Urinary bladder (tissue), 4 donors: ENCODE results near the gene EP400. TPM values are rescaled to one million over a fixed set of nuclear protein-coding genes. Genes with fewer than 3 reads are reported as not detected.

Experiments
- DNase-seq: peaks from one replicate; pipeline ENCODE4 v3.0.0-alpha.2; 2015; ENCODE audit errors: extremely low spot score
- H3K27ac ChIP-seq: one replicate; pipeline ENCODE4 v1.5.1; 2013; ENCODE audit warnings: low read depth, mild to moderate bottlenecking, moderate library complexity
- H3K36me3 ChIP-seq: one replicate; pipeline ENCODE4 v1.6.1; 2013; ENCODE audit warnings: mild to moderate bottlenecking, moderate library complexity; ENCODE audit not compliant: insufficient read depth
- H3K4me1 ChIP-seq: one replicate; pipeline ENCODE4 v1.6.1; 2013; ENCODE audit warnings: mild to moderate bottlenecking, moderate library complexity; ENCODE audit not compliant: insufficient read depth
- H3K4me3 ChIP-seq: one replicate; pipeline ENCODE4 v1.5.1; 2013; ENCODE audit warnings: low read depth, low read length
- WGBS: extraction: QIAGEN DNeasy Blood & Tissue Kit; methylation state at CpG from one replicate; pipeline ENCODE4 v1.1.7; 2013; 5-methylcytosine and 5-hydroxymethylcytosine counted together
- polyA plus RNA-seq: library from polyadenylated mRNA; stranded (reverse); fragments of 200-250 nt; gene quantifications from one replicate; pipeline ENCODE4 v1.2.3, GENCODE V29; 2013
- total RNA-seq: library from RNA; depleted of rRNA; stranded (reverse); fragments of >200 nt; gene quantifications from one replicate; pipeline ENCODE4 v1.2.3, GENCODE V29; 2014
- donor health status: healthy with polysubstance abuse.
- donor health status: healthy.

The EP400 gene
- total and polyA plus RNA-seq, 2 donors: 17.9 to 20.1 TPM

DNA sequence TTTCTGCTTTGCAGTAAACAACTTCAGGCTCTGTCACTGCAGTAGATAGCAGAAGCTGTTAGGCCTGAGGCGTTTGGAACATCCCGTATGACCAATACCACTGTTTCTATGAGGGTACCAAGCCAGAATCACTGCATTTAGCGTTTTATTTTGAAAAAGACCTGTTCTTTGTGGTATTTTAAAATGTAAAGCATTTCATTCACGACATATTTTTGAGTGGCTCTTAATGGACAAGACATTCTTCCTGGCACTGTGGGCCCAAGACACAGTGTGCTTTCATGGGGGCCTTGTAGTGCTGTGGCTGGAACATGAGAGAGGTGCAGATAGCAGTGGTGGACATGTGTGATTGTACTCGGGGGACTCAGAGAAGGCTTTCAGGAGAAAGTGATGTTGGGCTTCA is 107.9 kb downstream of the EP400 start:
- DNase-seq: no peak
- Histone ChIP-seq H3K27ac (no peak overlapping the region), H3K4me1 (no peaks in the 10 kb centered on the region), H3K36me3 (no peaks in the 10 kb centered on the region), H3K4me3 (no peak overlapping the region)
- WGBS: 90% methylated on average over 5 of the region's 5 CpGs

DNA sequence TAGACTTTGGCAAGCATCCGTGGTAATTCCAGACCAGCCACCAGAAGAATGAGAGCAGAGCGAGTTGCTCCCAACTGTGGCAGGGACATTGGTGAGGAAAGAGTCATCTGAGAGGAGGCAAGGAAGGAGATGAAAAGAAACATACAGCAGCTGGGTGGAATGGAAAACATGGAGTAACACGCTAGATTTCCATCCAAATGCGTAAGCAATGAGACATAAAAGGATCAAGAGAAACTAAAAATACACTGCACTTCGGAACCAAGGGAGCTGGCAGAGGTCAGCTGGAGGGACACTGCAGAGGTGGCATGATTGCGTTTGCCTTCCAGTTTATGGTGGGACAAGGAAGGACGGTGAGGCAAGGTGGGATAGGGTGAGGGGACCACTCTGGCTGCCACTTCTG is 111.5 kb downstream of the EP400 start:
- Histone ChIP-seq H3K4me1 (no peaks in the 10 kb centered on the region), H3K4me3 (no peak overlapping the region), H3K27ac (no peak overlapping the region), H3K36me3 (peaks cover 2% of the 10 kb centered on the region)
- DNase-seq: no peak
- 86% methylated on average over 7 of the region's 7 CpGs for WGBS

DNA sequence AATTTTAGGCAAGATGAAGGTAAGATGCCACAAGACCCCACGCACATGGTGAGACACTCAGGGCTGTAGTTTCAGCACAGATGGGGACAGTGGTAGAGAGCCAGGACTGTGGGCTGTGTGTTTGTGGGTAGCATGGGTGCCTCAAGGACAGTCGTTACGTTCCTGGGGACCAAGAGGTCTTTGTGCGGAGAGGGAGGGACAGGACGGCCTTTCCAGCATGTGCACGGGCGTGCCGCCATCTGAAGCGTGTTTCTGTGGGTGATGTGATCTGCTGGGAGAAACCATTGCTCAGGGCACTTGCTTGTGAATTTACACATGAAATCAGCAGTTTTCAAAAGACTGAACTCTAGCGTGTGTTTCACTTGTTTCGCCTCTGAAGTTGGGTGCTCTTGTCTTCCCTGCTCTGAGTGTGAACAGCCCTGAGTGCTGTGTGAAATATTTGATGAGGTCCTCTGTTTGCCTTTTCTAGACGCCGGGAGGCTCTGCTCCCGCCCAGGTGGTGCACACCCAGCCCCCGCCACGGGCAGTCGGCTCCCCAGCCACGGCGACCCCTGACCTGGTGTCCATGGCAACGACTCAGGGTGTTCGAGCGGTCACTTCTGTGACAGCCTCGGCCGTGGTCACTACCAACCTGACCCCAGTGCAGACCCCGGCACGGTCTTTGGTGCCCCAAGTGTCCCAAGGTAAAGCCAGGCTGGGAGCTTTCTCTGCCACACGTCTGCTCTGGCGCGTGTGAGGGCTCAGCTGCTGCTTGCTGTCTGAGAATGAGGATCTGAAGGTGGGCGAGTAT is 112.1 kb downstream of the EP400 start:
- WGBS: 78% methylated on average over 30 of the region's 30 CpGs
- Histone ChIP-seq H3K4me1 (no peaks in the 10 kb centered on the region), H3K36me3 (peaks cover 2% of the 10 kb centered on the region), H3K4me3 (no peak overlapping the region), H3K27ac (no peak overlapping the region)
- DNase-seq: no peak

DNA sequence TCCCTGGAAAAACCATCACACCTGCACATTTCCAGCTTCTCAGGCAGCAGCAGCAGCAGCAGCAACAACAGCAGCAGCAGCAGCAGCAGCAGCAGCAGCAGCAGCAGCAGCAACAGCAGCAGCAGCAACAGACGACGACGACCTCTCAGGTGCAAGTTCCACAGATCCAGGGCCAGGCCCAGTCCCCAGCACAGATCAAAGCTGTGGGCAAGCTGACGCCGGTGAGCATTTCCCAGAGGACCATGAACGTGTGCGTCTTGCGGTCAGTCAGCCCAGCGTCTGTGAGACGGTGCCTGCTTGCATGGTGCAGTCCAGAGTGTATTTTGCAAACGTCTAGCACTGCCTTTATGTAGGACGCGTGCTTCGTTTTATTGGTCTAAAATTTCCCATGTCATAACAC is 112.7 kb downstream of the EP400 start:
- Histone ChIP-seq H3K4me1 (no peaks in the 10 kb centered on the region), H3K4me3 (no peak overlapping the region), H3K36me3 (peaks cover 2% of the 10 kb centered on the region), H3K27ac (no peak overlapping the region)
- WGBS: 84% methylated on average over 14 of the region's 14 CpGs
- no peak for DNase-seq

DNA sequence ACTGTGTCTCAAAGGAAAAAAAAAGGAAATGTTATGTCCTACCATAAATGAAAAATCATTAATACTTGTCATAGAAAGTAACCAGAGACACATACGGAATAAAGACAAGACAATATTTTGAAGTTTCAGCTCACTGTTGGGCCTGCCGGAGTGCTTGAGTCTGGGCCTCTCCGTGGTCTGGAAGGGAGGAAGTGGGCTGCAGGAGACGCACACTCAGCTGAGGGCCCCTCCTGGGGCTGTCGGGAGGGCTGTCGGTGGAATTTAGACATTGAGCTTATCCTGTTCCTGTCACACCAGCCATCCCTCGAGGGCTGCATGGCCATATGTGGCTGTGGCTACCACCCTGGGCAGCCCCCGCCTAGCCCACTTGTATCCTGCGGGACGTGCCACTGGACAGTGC is 113.7 kb downstream of the EP400 start:
- H3K36me3 ChIP-seq: peaks cover 2% of the 10 kb centered on the region

DNA sequence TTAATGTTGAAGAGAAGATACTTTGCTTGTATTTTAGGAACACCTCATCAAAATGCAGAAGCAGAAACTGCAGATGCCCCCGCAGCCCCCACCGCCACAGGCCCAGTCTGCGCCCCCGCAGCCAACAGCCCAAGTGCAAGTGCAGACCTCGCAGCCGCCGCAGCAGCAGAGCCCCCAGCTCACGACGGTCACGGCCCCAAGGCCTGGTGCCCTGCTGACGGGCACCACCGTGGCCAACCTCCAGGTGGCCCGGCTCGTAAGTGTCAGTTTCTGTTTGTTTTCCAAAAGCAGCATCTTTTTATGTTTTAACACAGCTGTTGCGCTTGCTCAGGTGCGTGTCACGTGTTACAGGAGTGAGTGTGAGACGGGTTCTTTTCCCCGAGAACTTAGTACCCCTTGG is 114.9 kb downstream of the EP400 start:
- WGBS: 94% methylated on average over 19 of the region's 19 CpGs
- peaks cover 5% of the 10 kb centered on the region for H3K36me3 ChIP-seq
- H3K4me1 ChIP-seq: no peaks in the 10 kb centered on the region
- H3K4me3 ChIP-seq: no peak overlapping the region
- no peak overlapping the region for H3K27ac ChIP-seq
- no peak for DNase-seq

More for the DNA sequence above, 113.7 kb downstream of the EP400 start:
- Histone ChIP-seq H3K4me1 (no peaks in the 10 kb centered on the region), H3K27ac (no peak overlapping the region), H3K4me3 (no peak overlapping the region)
- no peak for DNase-seq
- 79% methylated on average over 10 of the region's 10 CpGs for WGBS

DNA sequence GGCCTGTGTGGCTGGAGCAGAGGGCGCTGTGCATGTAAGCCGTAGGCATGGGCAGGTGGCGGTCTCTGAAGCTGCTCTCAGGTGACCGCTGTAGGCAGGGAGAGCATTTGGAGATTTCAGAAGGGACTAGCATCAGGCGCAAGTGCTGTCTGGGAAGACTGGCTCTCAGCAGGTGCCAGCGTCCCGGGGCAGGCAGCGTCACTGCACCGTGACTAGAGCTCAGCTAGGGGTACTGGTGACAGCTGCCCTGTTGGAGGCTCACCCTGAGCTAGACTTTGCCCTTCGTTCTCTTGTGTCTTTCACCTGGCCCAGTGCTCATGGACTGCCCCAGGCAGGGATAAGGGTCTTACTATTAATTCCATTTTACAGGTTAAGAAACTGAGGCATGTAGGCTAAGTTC is 115.5 kb downstream of the EP400 start:
- no peak overlapping the region for H3K4me3 ChIP-seq
- H3K4me1 ChIP-seq: no peaks in the 10 kb centered on the region
- WGBS: 98% methylated on average over 10 of the region's 10 CpGs
- DNase-seq: no peak
- no peak overlapping the region for H3K27ac ChIP-seq
- H3K36me3 ChIP-seq: peaks cover 5% of the 10 kb centered on the region

DNA sequence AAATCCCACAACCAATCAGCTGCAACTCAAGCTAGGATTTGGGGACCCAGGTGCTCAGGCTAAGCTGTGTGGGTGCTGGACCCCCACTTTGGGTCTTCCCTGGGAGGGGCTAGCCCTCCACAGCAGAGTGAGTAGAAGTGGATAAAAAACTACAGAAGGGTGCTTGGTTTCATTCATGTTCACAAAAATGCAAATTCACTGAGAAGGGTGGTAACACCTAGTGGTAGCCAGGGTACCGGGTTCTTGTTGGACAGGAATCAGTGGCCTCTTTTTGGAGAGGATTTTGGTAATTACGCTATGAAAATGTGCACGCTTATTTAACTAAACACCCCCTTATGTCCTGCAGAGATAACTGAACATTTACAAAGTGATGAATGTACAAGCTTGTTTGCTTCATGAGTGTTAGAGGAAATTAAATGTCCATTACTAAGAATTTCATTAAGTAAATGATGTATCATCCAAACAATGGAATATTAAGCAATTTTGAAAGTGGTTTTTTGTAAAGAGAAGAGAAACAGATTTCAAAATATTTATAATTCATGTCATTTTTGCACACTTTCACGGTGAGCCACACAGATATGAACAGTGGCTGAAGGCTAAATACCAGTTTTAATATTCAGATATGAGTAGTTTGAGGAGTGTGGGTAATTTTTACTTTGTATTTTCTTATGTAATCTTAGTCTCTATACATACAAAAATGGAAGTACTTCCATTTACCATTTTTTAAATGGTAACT is 116.0 kb downstream of the EP400 start:
- Histone ChIP-seq H3K4me1 (no peaks in the 10 kb centered on the region), H3K4me3 (no peak overlapping the region), H3K27ac (no peak overlapping the region), H3K36me3 (peaks cover 5% of the 10 kb centered on the region)
- WGBS: 78% methylated on average over 4 of the region's 4 CpGs
- no peak for DNase-seq

DNA sequence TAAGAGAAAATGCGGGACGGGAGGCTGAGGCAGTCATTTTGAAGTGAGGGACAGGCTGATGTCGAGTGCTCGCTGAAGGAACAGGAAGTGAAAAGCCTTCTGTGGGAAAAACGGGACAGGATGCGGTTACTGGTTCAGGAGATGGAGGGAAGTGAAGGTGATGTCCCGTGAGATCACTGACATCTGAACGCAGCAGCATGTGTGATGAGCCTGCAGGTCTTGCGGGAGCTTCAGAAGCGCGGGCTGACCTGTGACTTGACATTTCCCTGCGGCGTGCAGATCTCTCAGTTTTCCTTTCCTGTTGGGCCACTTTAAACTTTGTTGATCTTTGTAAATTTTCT is 116.6 kb downstream of the EP400 start:
- 76% methylated on average over 13 of the region's 13 CpGs for WGBS
- no peak overlapping the region for H3K4me3 ChIP-seq
- no peak for DNase-seq
- peaks cover 5% of the 10 kb centered on the region for H3K36me3 ChIP-seq
- no peak overlapping the region for H3K27ac ChIP-seq
- no peaks in the 10 kb centered on the region for H3K4me1 ChIP-seq

DNA sequence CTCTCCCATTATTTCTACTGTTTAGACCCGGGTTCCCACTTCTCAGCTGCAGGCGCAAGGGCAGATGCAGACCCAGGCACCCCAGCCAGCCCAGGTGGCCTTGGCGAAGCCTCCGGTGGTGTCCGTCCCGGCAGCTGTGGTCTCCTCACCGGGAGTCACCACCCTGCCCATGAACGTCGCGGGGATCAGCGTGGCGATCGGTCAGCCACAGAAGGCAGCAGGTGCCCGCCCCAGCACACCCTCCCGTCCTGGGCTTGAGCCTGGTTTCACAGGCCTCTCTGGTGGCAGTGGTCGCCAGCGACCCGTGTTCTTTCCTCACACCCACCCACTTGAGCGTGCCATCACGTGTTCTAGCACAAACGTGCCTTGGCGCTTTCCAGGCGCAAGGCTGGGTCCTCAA is 117.0 kb downstream of the EP400 start:
- DNase-seq: no peak
- peaks cover 5% of the 10 kb centered on the region for H3K36me3 ChIP-seq

DNA sequence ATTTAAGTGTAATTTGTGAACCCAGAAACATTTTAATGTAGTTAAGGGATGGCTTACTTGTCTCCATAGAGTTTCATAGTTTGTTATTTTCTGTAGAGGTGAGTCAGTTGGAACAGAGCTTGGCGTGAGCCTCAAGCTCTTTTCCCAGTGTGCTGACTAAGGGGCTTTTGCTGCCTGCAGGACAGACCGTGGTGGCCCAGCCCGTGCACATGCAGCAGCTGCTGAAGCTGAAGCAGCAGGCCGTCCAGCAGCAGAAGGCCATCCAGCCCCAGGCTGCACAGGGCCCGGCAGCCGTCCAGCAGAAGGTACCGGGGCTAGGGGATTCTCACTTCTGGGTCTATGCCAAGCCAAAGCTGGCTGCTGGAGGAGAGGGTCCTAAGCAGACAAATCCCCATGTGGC is 117.4 kb downstream of the EP400 start:
- DNase-seq: no peak
- Histone ChIP-seq H3K4me1 (no peaks in the 10 kb centered on the region), H3K27ac (no peak overlapping the region), H3K36me3 (peaks cover 5% of the 10 kb centered on the region), H3K4me3 (no peak overlapping the region)
- 82% methylated on average over 7 of the region's 7 CpGs for WGBS

More for the DNA sequence above, 117.0 kb downstream of the EP400 start:
- Histone ChIP-seq H3K27ac (no peak overlapping the region), H3K4me3 (no peak overlapping the region), H3K4me1 (no peaks in the 10 kb centered on the region)
- WGBS: 94% methylated on average over 23 of the region's 23 CpGs

DNA sequence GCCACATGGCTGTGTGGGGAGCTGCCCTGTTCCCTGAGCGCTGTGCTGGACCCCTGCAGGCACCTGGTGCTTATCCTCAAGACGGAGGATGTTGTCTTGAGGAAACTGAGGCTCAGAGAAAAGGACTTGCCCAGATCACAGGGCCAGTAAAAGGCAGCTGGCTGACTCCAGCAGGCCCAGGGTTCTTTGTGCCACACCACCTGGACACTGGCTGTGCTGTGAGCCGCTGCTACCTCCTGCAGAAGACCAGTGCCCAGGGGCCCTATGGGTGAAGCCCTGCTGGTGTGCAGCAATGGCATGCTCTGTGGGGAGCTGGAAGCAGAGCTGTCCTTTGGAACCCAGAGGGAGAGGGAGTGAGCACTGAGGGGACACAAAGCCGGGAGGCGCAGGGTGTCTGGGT is 118.5 kb downstream of the EP400 start:
- WGBS: 94% methylated on average over 5 of the region's 5 CpGs

DNA sequence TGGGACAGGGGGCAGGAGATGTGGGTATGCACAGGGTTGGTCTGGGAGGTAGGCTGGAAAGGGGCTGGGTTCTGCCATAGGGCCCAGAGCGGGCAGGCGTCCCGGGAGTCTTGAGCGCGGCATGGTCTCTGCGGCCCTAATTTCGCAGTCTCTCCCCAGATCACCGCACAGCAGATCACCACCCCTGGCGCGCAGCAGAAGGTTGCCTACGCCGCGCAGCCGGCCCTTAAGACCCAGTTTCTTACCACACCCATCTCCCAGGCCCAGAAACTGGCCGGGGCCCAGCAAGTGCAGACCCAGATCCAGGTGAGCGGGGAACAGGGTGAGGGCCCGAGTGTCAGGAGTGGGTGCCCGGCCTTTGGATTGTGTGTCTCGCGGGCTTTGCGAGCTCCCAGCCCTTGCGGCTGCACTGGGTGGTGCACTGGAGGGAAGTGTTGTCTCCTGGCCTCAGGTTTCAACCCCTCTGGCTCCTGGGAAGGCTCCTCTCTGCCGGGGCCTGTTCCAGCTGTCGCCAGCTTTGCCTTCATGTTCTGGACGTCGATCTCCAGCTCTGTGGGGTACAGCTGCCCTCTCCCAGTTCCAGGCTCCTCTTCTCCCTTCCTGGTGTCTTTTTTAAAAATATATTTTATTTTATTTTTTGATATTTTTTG is 119.7 kb downstream of the EP400 start:
- 95% methylated on average over 26 of the region's 26 CpGs for WGBS
- DNase-seq: no peak
- Histone ChIP-seq H3K36me3 (peaks cover 5% of the 10 kb centered on the region), H3K4me3 (no peak overlapping the region), H3K27ac (no peak overlapping the region), H3K4me1 (no peaks in the 10 kb centered on the region)

More for the DNA sequence above, 118.5 kb downstream of the EP400 start:
- Histone ChIP-seq H3K36me3 (peaks cover 5% of the 10 kb centered on the region), H3K4me1 (no peaks in the 10 kb centered on the region), H3K27ac (no peak overlapping the region), H3K4me3 (no peak overlapping the region)
- no peak for DNase-seq

DNA sequence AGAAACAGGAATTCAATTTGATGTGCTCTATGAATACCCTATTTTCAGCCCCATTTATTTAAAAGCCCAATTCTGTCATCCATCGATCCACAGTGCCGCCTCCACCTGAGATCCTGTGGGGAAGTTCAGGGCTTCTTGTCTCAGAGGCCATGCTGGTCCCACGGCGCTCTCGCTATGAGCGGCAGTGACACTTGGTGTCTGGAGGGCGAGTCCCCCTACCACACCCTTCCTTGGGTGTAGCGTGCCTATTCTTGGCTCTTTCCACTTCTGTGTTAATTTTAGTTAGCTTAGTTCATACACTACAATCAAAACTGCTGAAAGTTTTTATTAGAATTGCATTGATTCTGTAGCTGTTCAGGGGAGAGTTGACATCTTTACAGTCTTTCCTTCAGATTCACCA is 120.6 kb downstream of the EP400 start:
- no peak for DNase-seq
- peaks cover 2% of the 10 kb centered on the region for H3K36me3 ChIP-seq
- WGBS: 89% methylated on average over 8 of the region's 8 CpGs
- no peak overlapping the region for H3K4me3 ChIP-seq
- no peak overlapping the region for H3K27ac ChIP-seq
- no peaks in the 10 kb centered on the region for H3K4me1 ChIP-seq
